H1 (cell line): ENCODE data around the gene ZNF280C. TPM values are rescaled to one million over a fixed set of nuclear protein-coding genes. Genes with fewer than 3 reads are reported as not detected.

Experiments
- CTCF ChIA-PET: fragments of 300-600 bp; sonication (Branson Sonifier 250); formaldehyde crosslinking; loops from one replicate; lab custom pipeline; 2021; ENCODE audit not compliant: partially characterized antibody; lab: Charles Lee
- POLR2A ChIA-PET: fragments of 300-600 bp; sonication (Branson Sonifier 250); formaldehyde crosslinking; loops from one replicate; lab custom pipeline; 2021; ENCODE audit warnings: inconsistent platforms; ENCODE audit not compliant: partially characterized antibody; lab: Charles Lee
- DNase-seq, 2 experiments: peaks; one replicate each; pipeline versions ENCODE4 v3.0.0 to v3.0.0-alpha.2; 2010 to 2022; ENCODE audit warnings: low spot score in 2 of 2, low read depth in 1 of 2, mixed read lengths in 1 of 2
- FAIRE-seq: peaks from 2 replicates; lab custom pipeline; 2011; peaks lifted over from hg19 to GRCh38; lab: Jason Lieb, UNC
- H2AFZ ChIP-seq: 2 replicates; pipeline ENCODE4 v1.8.1; 2012; ENCODE audit warnings: low read length, inconsistent platforms
- H2AK5ac ChIP-seq: 2 replicates; pipeline ENCODE4 v1.6.1; 2013; ENCODE audit warnings: low read depth, low read length
- H2BK120ac ChIP-seq: replicated peaks from 2 replicates; pipeline ENCODE3; 2013; ENCODE audit warnings: low read depth, low read length, inconsistent platforms
- H2BK12ac ChIP-seq: 2 replicates; pipeline ENCODE4 v1.6.1; 2013; ENCODE audit warnings: low read depth, low read length
- H2BK15ac ChIP-seq: 2 replicates; pipeline ENCODE4 v1.6.1; 2013; ENCODE audit warnings: low read length
- H2BK20ac ChIP-seq: 2 replicates; pipeline ENCODE4 v1.6.1; 2013; ENCODE audit warnings: low read length
- H2BK5ac ChIP-seq: 2 replicates; pipeline ENCODE4 v1.6.1; 2013; ENCODE audit warnings: low read depth, low read length
- H3K14ac ChIP-seq: 2 replicates; pipeline ENCODE4 v1.6.1; 2013; ENCODE audit warnings: inconsistent platforms; ENCODE audit not compliant: insufficient read length
- H3K18ac ChIP-seq: 2 replicates; pipeline ENCODE4 v1.6.1; 2013; ENCODE audit warnings: low read length; ENCODE audit errors: extremely low read depth
- H3K23ac ChIP-seq: 2 replicates; pipeline ENCODE4 v1.6.1; 2013; ENCODE audit warnings: inconsistent platforms; ENCODE audit not compliant: insufficient read length
- H3K23me2 ChIP-seq: 2 replicates; pipeline ENCODE4 v1.6.1; 2013; ENCODE audit warnings: low read depth, low read length
- H3K27ac ChIP-seq: 2 replicates; pipeline ENCODE4 v1.6.1; 2011; ENCODE audit warnings: low read depth, low read length, inconsistent platforms
- H3K27me3 ChIP-seq, 4 experiments: replicated peaks in 1 of 4; 1 replicate in 1 of 4; 2 replicates in 3 of 4; pipeline versions ENCODE4 v1.6.1 to v1.8.1; 2011 to 2013; ENCODE audit warnings: low read length in 3 of 4, mild to moderate bottlenecking in 3 of 4, inconsistent platforms in 2 of 4, mixed read lengths in 2 of 4, moderate library complexity in 1 of 4; ENCODE audit not compliant: control insufficient read depth in 3 of 4, insufficient read depth in 3 of 4; ENCODE audit errors: extremely low read depth in 1 of 4
- H3K36me3 ChIP-seq, 4 experiments: 2 replicates each; pipeline versions ENCODE4 v1.6.1 to v1.8.1; 2011 to 2013; ENCODE audit warnings: mild to moderate bottlenecking in 4 of 4, low read length in 3 of 4, moderate library complexity in 2 of 4, control low read depth in 1 of 4, inconsistent platforms in 1 of 4; ENCODE audit not compliant: insufficient read depth in 4 of 4, control insufficient read depth in 2 of 4
- H3K4ac ChIP-seq: replicated peaks from 2 replicates; pipeline ENCODE3; 2013; ENCODE audit warnings: low read length, low read depth, mixed read lengths, inconsistent platforms; ENCODE audit not compliant: insufficient read length
- H3K4me1 ChIP-seq, 4 experiments: replicated peaks in 1 of 4; 1 replicate in 1 of 4; 2 replicates in 3 of 4; pipeline versions ENCODE4 v1.6.1 to v1.8.1; 2011 to 2013; ENCODE audit warnings: low read length in 3 of 4, inconsistent platforms in 2 of 4, mixed read lengths in 1 of 4; ENCODE audit not compliant: insufficient read depth in 4 of 4, control insufficient read depth in 3 of 4
- H3K4me2 ChIP-seq, 2 experiments: 2 replicates each; pipeline versions ENCODE4 v1.6.1 to v1.8.1; 2011 to 2013; ENCODE audit warnings: low read depth in 2 of 2, low read length in 2 of 2, control low read depth in 1 of 2, inconsistent platforms in 1 of 2, mild to moderate bottlenecking in 1 of 2; ENCODE audit not compliant: insufficient read depth in 1 of 2
- H3K4me3 ChIP-seq, 4 experiments: fragments of 200-600, 300-600 bp in 1 of 4; sonication (generic), shearing (Covaris generic), sonication (Bioruptor Twin) in 1 of 4; 2 replicates each; pipeline versions ENCODE4 v1.5.1 to v1.8.1; 2011 to 2016; ENCODE audit warnings: low read length in 4 of 4, low read depth in 3 of 4, control low read depth in 2 of 4, inconsistent platforms in 2 of 4, mild to moderate bottlenecking in 2 of 4, mixed read lengths in 1 of 4, moderate library complexity in 1 of 4; ENCODE audit not compliant: insufficient read depth in 2 of 4; ENCODE audit errors: extremely low read depth in 1 of 4
- H3K56ac ChIP-seq: replicated peaks from 2 replicates; pipeline ENCODE3; 2013; ENCODE audit warnings: low read depth, mild to moderate bottlenecking, mixed read lengths, low read length, inconsistent platforms; ENCODE audit not compliant: insufficient read length
- H3K79me1 ChIP-seq: 2 replicates; pipeline ENCODE4 v1.6.1; 2013; ENCODE audit warnings: low read depth, low read length, control low read depth
- H3K79me2 ChIP-seq, 2 experiments: 2 replicates each; pipeline versions ENCODE4 v1.6.1 to v1.8.1; 2012 to 2013; ENCODE audit warnings: low read length in 2 of 2, mild to moderate bottlenecking in 2 of 2, inconsistent platforms in 1 of 2; ENCODE audit not compliant: insufficient read depth in 2 of 2, control insufficient read depth in 1 of 2
- H3K9ac ChIP-seq, 4 experiments: replicated peaks in 1 of 4; 1 replicate in 1 of 4; 2 replicates in 3 of 4; pipeline versions ENCODE4 v1.6.1 to v1.8.1; 2011 to 2013; ENCODE audit warnings: low read depth in 3 of 4, low read length in 3 of 4, control low read depth in 2 of 4, mild to moderate bottlenecking in 2 of 4, moderate library complexity in 2 of 4, inconsistent platforms in 1 of 4; ENCODE audit errors: extremely low read depth in 1 of 4
- H3K9me3 ChIP-seq, 2 experiments: 2 replicates each; pipeline versions ENCODE4 v1.6.1 to v1.8.1; 2012 to 2013; ENCODE audit warnings: mild to moderate bottlenecking in 2 of 2, moderate library complexity in 2 of 2, control low read depth in 1 of 2, inconsistent platforms in 1 of 2, low read depth in 1 of 2, low read length in 1 of 2, mixed read lengths in 1 of 2; ENCODE audit not compliant: insufficient read depth in 2 of 2
- H4K20me1 ChIP-seq, 2 experiments: replicated peaks in 1 of 2; 2 replicates each; pipeline versions ENCODE3 to v1.8.1; 2011 to 2013; ENCODE audit warnings: inconsistent platforms in 2 of 2, low read length in 2 of 2, mild to moderate bottlenecking in 1 of 2; ENCODE audit not compliant: insufficient read depth in 2 of 2, control insufficient read depth in 1 of 2
- H4K5ac ChIP-seq: 2 replicates; pipeline ENCODE4 v1.6.1; 2013; ENCODE audit warnings: low read length, low read depth, mixed read lengths, inconsistent platforms; ENCODE audit not compliant: insufficient read length
- H4K8ac ChIP-seq: 2 replicates; pipeline ENCODE4 v1.8.0; 2013; ENCODE audit warnings: mild to moderate bottlenecking, moderate library complexity, low read length, inconsistent platforms; ENCODE audit not compliant: insufficient read depth; ENCODE audit errors: extremely low read depth
- H4K91ac ChIP-seq: replicated peaks from 2 replicates; pipeline ENCODE3; 2013; ENCODE audit warnings: low read length, mixed read lengths, inconsistent platforms; ENCODE audit not compliant: insufficient read length
- TAF1 ChIP-seq: IDR thresholded peaks from 2 replicates; pipeline ENCODE4 v1.6.1; 2011; ENCODE audit warnings: mild to moderate bottlenecking, low read depth, low read length
- YY1 ChIP-seq: IDR thresholded peaks from 2 replicates; pipeline ENCODE4 v1.6.1; 2011; ENCODE audit warnings: low read depth, mild to moderate bottlenecking, low read length
- ZNF274 ChIP-seq: IDR thresholded peaks from 2 replicates; pipeline ENCODE4 v1.7.0; 2012; ENCODE audit warnings: low read length, borderline replicate concordance; ENCODE audit errors: extremely low read depth
- WGBS, 2 experiments: shearing (Covaris generic) in 1 of 2; methylation state at CpG; one replicate each; pipeline versions ENCODE4 v1.1.6 to v1.1.7; 2013 to 2015; ENCODE audit warnings: low lambda C conversion rate in 2 of 2, mixed read lengths in 2 of 2, inconsistent platforms in 1 of 2, low coverage in 1 of 2, missing lambda C conversion rate in 1 of 2; ENCODE audit not compliant: insufficient replicate concordance in 2 of 2, insufficient coverage in 1 of 2, insufficient read length in 1 of 2; ENCODE audit errors: extremely low coverage in 1 of 2, missing lambda C conversion rate in 1 of 2; 5-methylcytosine and 5-hydroxymethylcytosine counted together
- polyA plus RNA-seq, 7 experiments: library from polyadenylated mRNA; depleted of rRNA in 3 of 7; stranded (reverse) in 5 of 7; unstranded in 2 of 7; fragments of >200 nt in 5 of 7; fragments of 200-250 nt in 2 of 7; gene quantifications; 1 replicate in 5 of 7; 2 replicates in 1 of 7; 4 replicates in 1 of 7; pipeline versions ENCODE4 v1.2.1 to v1.2.3, GENCODE V29; 2011 to 2013; ENCODE audit warnings: missing spikeins in 2 of 7, mixed read lengths in 2 of 7
- total RNA-seq: library from RNA; stranded (reverse); fragmentation: NEBNext Ultra II Directional; extraction: Animal tissue kit (Norgen Biotek cat#: 25700); gene quantifications from 2 replicates; pipeline ENCODE4 v1.2.1, GENCODE V29; 2021

Gene ZNF280C
- total and polyA plus RNA-seq, 2 of the 8 experiments (the other 6 are each of a cell fraction or from before 2014, with no cell fraction given), result 8.4 to 13.4 TPM

DNA sequence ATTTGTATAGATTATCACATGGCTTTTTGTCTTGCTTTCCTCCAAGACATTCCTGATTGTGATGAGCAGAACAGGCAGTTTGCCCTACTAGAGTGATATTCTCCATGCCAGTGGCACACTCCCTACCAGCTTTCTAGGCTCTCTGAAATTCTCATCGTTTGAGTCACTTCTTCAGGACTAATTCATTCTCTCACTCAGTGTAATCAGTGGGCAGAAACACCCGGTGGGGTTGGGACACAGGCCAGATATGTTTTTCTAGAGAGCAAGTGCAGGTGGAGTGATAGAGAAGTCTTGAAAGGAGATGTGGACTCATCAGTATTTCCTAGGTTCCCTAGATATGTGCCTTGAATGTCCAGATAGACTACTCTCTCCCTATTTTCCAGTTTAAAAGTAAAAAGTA lies 83.8 kb downstream of the ZNF280C start:
- no peak overlapping the region for H2BK5ac ChIP-seq
- FAIRE-seq (no peak), DNase-seq (no peak)
- no peak overlapping the region for H4K5ac ChIP-seq
- H4K8ac ChIP-seq, result no peak overlapping the region
- H2BK20ac ChIP-seq, result no peak overlapping the region
- H4K20me1 ChIP-seq, result no peaks in the 10 kb centered on the region
- H3K36me3 ChIP-seq, result no peaks in the 10 kb centered on the region
- ChIA-PET CTCF (no interaction called here), POLR2A (no interaction called here)
- no peak overlapping the region for H3K4ac ChIP-seq
- no peak overlapping the region for H4K91ac ChIP-seq
- H3K79me2 ChIP-seq, result no peaks in the 10 kb centered on the region
- no peak for TF ChIP-seq ZNF274
- TF ChIP-seq YY1, result no peak
- TF ChIP-seq TAF1, result no peak
- H3K18ac ChIP-seq, result no peak overlapping the region
- no peaks in the 10 kb centered on the region for H3K4me1 ChIP-seq
- H2AK5ac ChIP-seq, result no peak overlapping the region
- H2BK15ac ChIP-seq, result no peak overlapping the region
- no peak overlapping the region for H2AFZ ChIP-seq
- no peak overlapping the region for H3K56ac ChIP-seq
- no peak overlapping the region for H3K14ac ChIP-seq
- H3K27ac ChIP-seq, result no peak overlapping the region
- WGBS, 2 experiments, result 78% methylated on average over 2 of the region's 2 CpGs; no CpG with 5 or more reads in 1 of the 2 experiments
- H3K23me2 ChIP-seq, result no peaks in the 10 kb centered on the region
- no peak overlapping the region for H2BK12ac ChIP-seq
- no peak overlapping the region for H3K4me3 ChIP-seq
- H3K9me3 ChIP-seq, result no peaks in the 10 kb centered on the region
- H2BK120ac ChIP-seq, result no peak overlapping the region
- no peaks in the 10 kb centered on the region for H3K27me3 ChIP-seq
- H3K79me1 ChIP-seq, result no peaks in the 10 kb centered on the region
- H3K23ac ChIP-seq, result no peak overlapping the region
- H3K9ac ChIP-seq, result no peak overlapping the region
- H3K4me2 ChIP-seq, result no peak overlapping the region
